H9 (cell line): ENCODE results near the gene MINDY4B. TPM values are rescaled to one million over a fixed set of nuclear protein-coding genes. Genes with fewer than 3 reads are reported as not detected.

Source experiments
- DNase-seq: peaks from one replicate; pipeline ENCODE4 v3.0.0-alpha.2; 2017
- H2AFZ ChIP-seq: one replicate; pipeline ENCODE4 v1.6.1; 2013; ENCODE audit warnings: mild to moderate bottlenecking, low read length, control low read depth, moderate library complexity
- H2AK5ac ChIP-seq: 2 replicates; pipeline ENCODE4 v1.6.1; 2013; ENCODE audit warnings: low read length, control low read depth, mixed read lengths; ENCODE audit not compliant: insufficient read length
- H2BK120ac ChIP-seq: one replicate; pipeline ENCODE4 v1.6.1; 2013; ENCODE audit warnings: low read depth, mild to moderate bottlenecking, low read length, control low read depth, inconsistent platforms; ENCODE audit not compliant: poor library complexity, severe bottlenecking
- H2BK12ac ChIP-seq: 2 replicates; pipeline ENCODE4 v1.6.1; 2013; ENCODE audit warnings: low read length, control low read depth, mixed read lengths, low read depth; ENCODE audit not compliant: insufficient read length
- H2BK15ac ChIP-seq: 2 replicates; pipeline ENCODE4 v1.6.1; 2013; ENCODE audit warnings: low read depth, low read length, control low read depth
- H2BK20ac ChIP-seq: one replicate; pipeline ENCODE4 v1.6.1; 2013; ENCODE audit warnings: low read depth, mild to moderate bottlenecking, low read length, control low read depth, inconsistent platforms; ENCODE audit not compliant: poor library complexity, severe bottlenecking
- H2BK5ac ChIP-seq: 2 replicates; pipeline ENCODE4 v1.6.1; 2013; ENCODE audit warnings: low read length, control low read depth, mixed read lengths; ENCODE audit not compliant: insufficient read length
- H3K14ac ChIP-seq: 2 replicates; pipeline ENCODE4 v1.6.1; 2013; ENCODE audit warnings: low read length, control low read depth; ENCODE audit not compliant: insufficient read depth
- H3K18ac ChIP-seq: 2 replicates; pipeline ENCODE4 v1.6.1; 2013; ENCODE audit warnings: low read depth, mild to moderate bottlenecking, mixed read lengths, low read length, control low read depth; ENCODE audit not compliant: insufficient read length
- H3K23ac ChIP-seq: 2 replicates; pipeline ENCODE4 v1.6.1; 2013; ENCODE audit warnings: low read length, control low read depth, mixed read lengths, low read depth; ENCODE audit not compliant: insufficient read length
- H3K23me2 ChIP-seq: 2 replicates; pipeline ENCODE4 v1.6.1; 2013; ENCODE audit warnings: low read depth, mild to moderate bottlenecking, mixed read lengths, low read length, control low read depth; ENCODE audit not compliant: insufficient read length, poor library complexity, severe bottlenecking
- H3K27ac ChIP-seq: 2 replicates; pipeline ENCODE4 v1.5.1; 2013; ENCODE audit warnings: low read length, control low read depth, mixed read lengths, low read depth; ENCODE audit not compliant: insufficient read length
- H3K27me3 ChIP-seq: 2 replicates; pipeline ENCODE4 v1.6.1; 2013; ENCODE audit warnings: low read length, control low read depth, inconsistent platforms; ENCODE audit not compliant: insufficient read depth
- H3K4ac ChIP-seq: 2 replicates; pipeline ENCODE4 v1.6.1; 2013; ENCODE audit warnings: low read depth, mild to moderate bottlenecking, control low read depth, inconsistent platforms, low read length, moderate library complexity
- H3K4me1 ChIP-seq: 2 replicates; pipeline ENCODE4 v1.6.1; 2013; ENCODE audit warnings: low read length, control low read depth, inconsistent platforms; ENCODE audit not compliant: insufficient read depth
- H3K4me2 ChIP-seq: 2 replicates; pipeline ENCODE4 v1.6.1; 2013; ENCODE audit warnings: low read length, control low read depth, mixed read lengths; ENCODE audit not compliant: insufficient read length, insufficient read depth
- H3K56ac ChIP-seq: 2 replicates; pipeline ENCODE4 v1.6.1; 2013; ENCODE audit warnings: low read depth, mild to moderate bottlenecking, mixed read lengths, low read length, control low read depth; ENCODE audit not compliant: insufficient read length
- H3K79me1 ChIP-seq: 2 replicates; pipeline ENCODE4 v1.6.1; 2013; ENCODE audit warnings: low read depth, mild to moderate bottlenecking, moderate library complexity, low read length, control low read depth, inconsistent platforms; ENCODE audit not compliant: insufficient read depth, poor library complexity, severe bottlenecking
- H3K79me2 ChIP-seq: 2 replicates; pipeline ENCODE4 v1.6.1; 2013; ENCODE audit warnings: low read length, control low read depth, inconsistent platforms; ENCODE audit not compliant: insufficient read depth
- H3K9ac ChIP-seq: 2 replicates; pipeline ENCODE4 v1.6.1; 2013; ENCODE audit warnings: low read length, control low read depth, mixed read lengths; ENCODE audit not compliant: insufficient read length; ENCODE audit errors: extremely low read depth
- H3K9me3 ChIP-seq: one replicate; pipeline ENCODE4 v1.6.1; 2013; ENCODE audit warnings: low read depth, low read length, inconsistent platforms; ENCODE audit not compliant: control insufficient read depth
- H3T11ph ChIP-seq: one replicate; pipeline ENCODE4 v1.6.1; 2013; ENCODE audit warnings: mild to moderate bottlenecking, low read length, control low read depth, inconsistent platforms
- H4K20me1 ChIP-seq: one replicate; pipeline ENCODE4 v1.6.1; 2013; ENCODE audit not compliant: control insufficient read depth, insufficient read length, insufficient read depth
- H4K5ac ChIP-seq: 2 replicates; pipeline ENCODE4 v1.6.1; 2013; ENCODE audit warnings: low read depth, mild to moderate bottlenecking, mixed read lengths, low read length, control low read depth; ENCODE audit not compliant: insufficient read length
- H4K8ac ChIP-seq: replicated peaks from 2 replicates; pipeline ENCODE4 v1.6.1; 2013; ENCODE audit warnings: low read length, control low read depth, mixed read lengths, low read depth; ENCODE audit not compliant: insufficient read length
- H4K91ac ChIP-seq: 2 replicates; pipeline ENCODE4 v1.6.1; 2013; ENCODE audit warnings: low read depth, mild to moderate bottlenecking, moderate library complexity, mixed read lengths, low read length, control low read depth; ENCODE audit not compliant: insufficient read length
- H3K27ac Mint-ChIP-seq, 3 experiments: 2 replicates in 2 of 3; 3 replicates in 1 of 3; pipeline ENCODE4 v1.8.0; 2020 to 2021; ENCODE audit warnings: mixed read lengths in 3 of 3, mild to moderate bottlenecking in 1 of 3, moderate library complexity in 1 of 3
- H3K27me3 Mint-ChIP-seq: 2 replicates; pipeline ENCODE4 v1.8.0; 2021; ENCODE audit warnings: low read depth, mild to moderate bottlenecking, moderate library complexity, mixed read lengths
- H3K36me3 Mint-ChIP-seq, 3 experiments: 2 replicates in 2 of 3; 3 replicates in 1 of 3; pipeline ENCODE4 v1.8.0; 2020 to 2021; ENCODE audit warnings: low read depth in 3 of 3, mixed read lengths in 3 of 3; ENCODE audit not compliant: insufficient read depth in 1 of 3
- H3K4me1 Mint-ChIP-seq, 2 experiments: 2 replicates each; pipeline ENCODE4 v1.8.0; 2020; ENCODE audit warnings: mixed read lengths in 2 of 2
- H3K4me3 Mint-ChIP-seq, 2 experiments: 2 replicates in 1 of 2; 3 replicates in 1 of 2; pipeline ENCODE4 v1.8.0; 2020 to 2021; ENCODE audit warnings: mild to moderate bottlenecking in 2 of 2, mixed read lengths in 2 of 2, moderate library complexity in 1 of 2
- H3K9me3 Mint-ChIP-seq, 2 experiments: 2 replicates in 1 of 2; 3 replicates in 1 of 2; pipeline ENCODE4 v1.8.0; 2020; ENCODE audit warnings: mild to moderate bottlenecking in 2 of 2, mixed read lengths in 2 of 2, moderate library complexity in 1 of 2
- WGBS: extraction: QIAGEN DNeasy Blood & Tissue Kit; methylation state at CpG from one replicate; pipeline ENCODE4 v1.1.7; 2013; ENCODE audit warnings: missing lambda C conversion rate, low lambda C conversion rate, mixed read lengths; ENCODE audit not compliant: insufficient read length; ENCODE audit errors: extremely low coverage; 5-methylcytosine and 5-hydroxymethylcytosine counted together
- total RNA-seq: library from RNA; stranded (reverse); gene quantifications from 2 replicates; pipeline ENCODE4 v1.2.1, GENCODE V29; 2021
- TF ChIP-seq, protein P1 (sequence below): fragments of 200-600 bp; sonication (generic); conservative IDR thresholded peaks from 3 replicates; pipeline ENCODE4 v1.8.0; 2021; ENCODE audit warnings: antibody characterized with exemption, mild to moderate bottlenecking

The MINDY4B gene
- total RNA-seq, 1 experiment from 2014 or later: not detected

DNA sequence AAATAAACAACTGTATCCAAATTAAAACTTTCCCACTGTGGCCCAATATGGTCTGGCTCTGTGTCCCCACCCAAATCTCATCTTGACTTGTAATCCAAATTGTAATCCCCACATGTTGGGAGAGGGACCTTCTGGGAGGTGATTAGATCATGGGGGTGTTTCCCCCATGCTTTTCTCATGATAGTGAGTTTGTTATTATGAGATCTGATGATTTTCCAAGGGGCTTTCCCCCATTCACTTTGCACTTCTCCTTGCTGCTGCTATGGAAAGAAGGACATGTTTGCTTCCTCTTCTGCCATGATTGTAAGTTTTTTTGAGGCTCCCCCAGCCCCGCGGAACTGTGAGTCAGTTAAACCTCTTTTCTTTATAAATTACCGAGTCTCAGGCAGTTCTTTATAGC is 55.0 kb downstream of the MINDY4B start:
- H2BK120ac ChIP-seq: no peak overlapping the region
- no peak overlapping the region for H3K56ac ChIP-seq
- no peak overlapping the region for H3T11ph ChIP-seq
- H3K4me2 ChIP-seq: no peak overlapping the region
- H4K20me1 ChIP-seq: no peaks in the 10 kb centered on the region
- H2BK12ac ChIP-seq: no peak overlapping the region
- H3K23ac ChIP-seq: no peak overlapping the region
- no peak overlapping the region for H3K9ac ChIP-seq
- H2BK20ac ChIP-seq: no peak overlapping the region
- no CpG with 5 or more reads among the region's 3 CpGs for WGBS
- H2AK5ac ChIP-seq: no peak overlapping the region
- no peak overlapping the region for H2BK5ac ChIP-seq
- no peak overlapping the region for H4K8ac ChIP-seq
- H4K5ac ChIP-seq: no peak overlapping the region
- H3K27ac ChIP-seq: no peak overlapping the region
- H3K36me3 Mint-ChIP-seq: peaks cover 8 to 24% (median 12%) of the 10 kb centered on the region in 3 experiments
- H3K18ac ChIP-seq: no peak overlapping the region
- no peak overlapping the region for H4K91ac ChIP-seq
- H3K4me3 Mint-ChIP-seq: no peak overlapping the region
- no peaks in the 10 kb centered on the region for H3K4me1 ChIP-seq
- H2AFZ ChIP-seq: no peak overlapping the region
- no peaks in the 10 kb centered on the region; the same call in 1 of the 2 replicates for H3K27me3 Mint-ChIP-seq
- H3K79me2 ChIP-seq: no peaks in the 10 kb centered on the region
- no peak for DNase-seq
- no peak overlapping the region for H2BK15ac ChIP-seq
- H3K9me3 ChIP-seq: peaks cover 7% of the 10 kb centered on the region
- TF ChIP-seq, protein P1, sequence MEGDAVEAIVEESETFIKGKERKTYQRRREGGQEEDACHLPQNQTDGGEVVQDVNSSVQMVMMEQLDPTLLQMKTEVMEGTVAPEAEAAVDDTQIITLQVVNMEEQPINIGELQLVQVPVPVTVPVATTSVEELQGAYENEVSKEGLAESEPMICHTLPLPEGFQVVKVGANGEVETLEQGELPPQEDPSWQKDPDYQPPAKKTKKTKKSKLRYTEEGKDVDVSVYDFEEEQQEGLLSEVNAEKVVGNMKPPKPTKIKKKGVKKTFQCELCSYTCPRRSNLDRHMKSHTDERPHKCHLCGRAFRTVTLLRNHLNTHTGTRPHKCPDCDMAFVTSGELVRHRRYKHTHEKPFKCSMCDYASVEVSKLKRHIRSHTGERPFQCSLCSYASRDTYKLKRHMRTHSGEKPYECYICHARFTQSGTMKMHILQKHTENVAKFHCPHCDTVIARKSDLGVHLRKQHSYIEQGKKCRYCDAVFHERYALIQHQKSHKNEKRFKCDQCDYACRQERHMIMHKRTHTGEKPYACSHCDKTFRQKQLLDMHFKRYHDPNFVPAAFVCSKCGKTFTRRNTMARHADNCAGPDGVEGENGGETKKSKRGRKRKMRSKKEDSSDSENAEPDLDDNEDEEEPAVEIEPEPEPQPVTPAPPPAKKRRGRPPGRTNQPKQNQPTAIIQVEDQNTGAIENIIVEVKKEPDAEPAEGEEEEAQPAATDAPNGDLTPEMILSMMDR: no peak
- H3K9me3 Mint-ChIP-seq: peaks cover 16 to 22% of the 10 kb centered on the region in 2 experiments
- no peak overlapping the region for H3K14ac ChIP-seq
- H3K27me3 ChIP-seq: no peaks in the 10 kb centered on the region
- H3K4me1 Mint-ChIP-seq: peaks cover 9 to 19% of the 10 kb centered on the region in 2 experiments
- H3K23me2 ChIP-seq: no peaks in the 10 kb centered on the region
- H3K4ac ChIP-seq: no peak overlapping the region
- no peaks in the 10 kb centered on the region for H3K79me1 ChIP-seq
- no peak overlapping the region for H3K27ac Mint-ChIP-seq
